ENCODE measurements around the gene DMRT1. TPM values are rescaled to one million over a fixed set of nuclear protein-coding genes. Genes with fewer than 3 reads are reported as not detected.

The DMRT1 gene
- total RNA-seq, 1 donor from 2014 or later: not detected

GRCh38 chr9:933356-933755, 91.9 kb downstream of the DMRT1 start:
- Mint-ChIP-seq H3K27ac (no peak overlapping the region), H3K36me3 (ENCODE audit: insufficient read depth) (no peaks in the 10 kb centered on the region), H3K4me3 (ENCODE audit: low read depth) (no peak overlapping the region), H3K4me1 (ENCODE audit: low read depth) (peaks cover 11% of the 10 kb centered on the region), H3K9me3 (ENCODE audit: low read depth) (peaks cover 4% of the 10 kb centered on the region), H3K27me3 (peaks cover 14% of the 10 kb centered on the region)
- DNase-seq (ENCODE audit: low spot score, unreplicated experiment): no peak
- no peak for TF ChIP-seq CTCF (IDR thresholded peaks at IDR 0.05; ENCODE audit: unreplicated experiment)

- Mint-ChIP-seq H3K9me3 (ENCODE audit: low read depth) (peaks cover 17% of the 10 kb centered on the region), H3K36me3 (ENCODE audit: insufficient read depth) (peaks cover 3% of the 10 kb centered on the region), H3K27ac (peak overlapping the region; percentile 9), H3K4me1 (ENCODE audit: low read depth) (peaks cover 11% of the 10 kb centered on the region), H3K4me3 (ENCODE audit: low read depth) (no peak overlapping the region), H3K27me3 (peaks cover 21% of the 10 kb centered on the region)
- TF ChIP-seq CTCF (IDR thresholded peaks at IDR 0.05; ENCODE audit: unreplicated experiment): no peak
- no peak for DNase-seq (ENCODE audit: low spot score, unreplicated experiment)
Observed at GRCh38 chr9:935348-935965, 94.0 kb downstream of the DMRT1 start.

GRCh38 chr9:942805-943580, 101.5 kb downstream of the DMRT1 start:
- Mint-ChIP-seq H3K27ac (no peak overlapping the region), H3K4me1 (ENCODE audit: low read depth) (peaks cover 5% of the 10 kb centered on the region), H3K9me3 (ENCODE audit: low read depth) (peaks cover 15% of the 10 kb centered on the region), H3K36me3 (ENCODE audit: insufficient read depth) (peaks cover 3% of the 10 kb centered on the region), H3K27me3 (peaks cover 32% of the 10 kb centered on the region), H3K4me3 (ENCODE audit: low read depth) (no peak overlapping the region)
- no peak for DNase-seq (ENCODE audit: low spot score, unreplicated experiment)
- no peak for TF ChIP-seq CTCF (IDR thresholded peaks at IDR 0.05; ENCODE audit: unreplicated experiment)

GRCh38 chr9:947985-948384, 106.5 kb downstream of the DMRT1 start:
- no peak for DNase-seq (ENCODE audit: low spot score, unreplicated experiment)
- H3K27ac Mint-ChIP-seq: no peak overlapping the region
- H3K27me3 Mint-ChIP-seq: peaks cover 31% of the 10 kb centered on the region
- no peak for TF ChIP-seq CTCF (IDR thresholded peaks at IDR 0.05; ENCODE audit: unreplicated experiment)
- H3K4me3 Mint-ChIP-seq (ENCODE audit: low read depth): no peak overlapping the region
- no peaks in the 10 kb centered on the region for H3K36me3 Mint-ChIP-seq (ENCODE audit: insufficient read depth)
- H3K4me1 Mint-ChIP-seq (ENCODE audit: low read depth): peaks cover 5% of the 10 kb centered on the region
- no peaks in the 10 kb centered on the region for H3K9me3 Mint-ChIP-seq (ENCODE audit: low read depth)

- no peak for DNase-seq (ENCODE audit: low spot score, unreplicated experiment)
- H3K27me3 Mint-ChIP-seq: peaks cover 26% of the 10 kb centered on the region
- H3K4me1 Mint-ChIP-seq (ENCODE audit: low read depth): peaks cover 5% of the 10 kb centered on the region
- TF ChIP-seq CTCF (IDR thresholded peaks at IDR 0.05; ENCODE audit: unreplicated experiment): no peak
- no peak overlapping the region for H3K27ac Mint-ChIP-seq
- no peak overlapping the region for H3K4me3 Mint-ChIP-seq (ENCODE audit: low read depth)
- no peaks in the 10 kb centered on the region for H3K9me3 Mint-ChIP-seq (ENCODE audit: low read depth)
- no peaks in the 10 kb centered on the region for H3K36me3 Mint-ChIP-seq (ENCODE audit: insufficient read depth)
Observed at GRCh38 chr9:948497-948896, 107.0 kb downstream of the DMRT1 start.

Measured in progenitor cell of endocrine pancreas (in vitro differentiated cells).